H9 (cell line): ENCODE data around the gene RNU4-1. TPM values are rescaled to one million over a fixed set of nuclear protein-coding genes. Genes with fewer than 3 reads are reported as not detected.
A peak's percentile ranks its signal among the peaks of the same experiment; 100 is the strongest.

Experiments used
- DNase-seq: peaks from one replicate; pipeline ENCODE4 v3.0.0-alpha.2; 2017
- H2AFZ ChIP-seq: one replicate; pipeline ENCODE4 v1.6.1; 2013; ENCODE audit warnings: mild to moderate bottlenecking, low read length, control low read depth, moderate library complexity
- H2AK5ac ChIP-seq: 2 replicates; pipeline ENCODE4 v1.6.1; 2013; ENCODE audit warnings: low read length, control low read depth, mixed read lengths; ENCODE audit not compliant: insufficient read length
- H2BK120ac ChIP-seq: one replicate; pipeline ENCODE4 v1.6.1; 2013; ENCODE audit warnings: low read depth, mild to moderate bottlenecking, low read length, control low read depth, inconsistent platforms; ENCODE audit not compliant: poor library complexity, severe bottlenecking
- H2BK12ac ChIP-seq: 2 replicates; pipeline ENCODE4 v1.6.1; 2013; ENCODE audit warnings: low read length, control low read depth, mixed read lengths, low read depth; ENCODE audit not compliant: insufficient read length
- H2BK15ac ChIP-seq: 2 replicates; pipeline ENCODE4 v1.6.1; 2013; ENCODE audit warnings: low read depth, low read length, control low read depth
- H2BK20ac ChIP-seq: one replicate; pipeline ENCODE4 v1.6.1; 2013; ENCODE audit warnings: low read depth, mild to moderate bottlenecking, low read length, control low read depth, inconsistent platforms; ENCODE audit not compliant: poor library complexity, severe bottlenecking
- H2BK5ac ChIP-seq: 2 replicates; pipeline ENCODE4 v1.6.1; 2013; ENCODE audit warnings: low read length, control low read depth, mixed read lengths; ENCODE audit not compliant: insufficient read length
- H3K14ac ChIP-seq: 2 replicates; pipeline ENCODE4 v1.6.1; 2013; ENCODE audit warnings: low read length, control low read depth; ENCODE audit not compliant: insufficient read depth
- H3K18ac ChIP-seq: 2 replicates; pipeline ENCODE4 v1.6.1; 2013; ENCODE audit warnings: low read depth, mild to moderate bottlenecking, mixed read lengths, low read length, control low read depth; ENCODE audit not compliant: insufficient read length
- H3K23ac ChIP-seq: 2 replicates; pipeline ENCODE4 v1.6.1; 2013; ENCODE audit warnings: low read length, control low read depth, mixed read lengths, low read depth; ENCODE audit not compliant: insufficient read length
- H3K23me2 ChIP-seq: 2 replicates; pipeline ENCODE4 v1.6.1; 2013; ENCODE audit warnings: low read depth, mild to moderate bottlenecking, mixed read lengths, low read length, control low read depth; ENCODE audit not compliant: insufficient read length, poor library complexity, severe bottlenecking
- H3K27ac ChIP-seq: 2 replicates; pipeline ENCODE4 v1.5.1; 2013; ENCODE audit warnings: low read length, control low read depth, mixed read lengths, low read depth; ENCODE audit not compliant: insufficient read length
- H3K27me3 ChIP-seq: 2 replicates; pipeline ENCODE4 v1.6.1; 2013; ENCODE audit warnings: low read length, control low read depth, inconsistent platforms; ENCODE audit not compliant: insufficient read depth
- H3K4ac ChIP-seq: 2 replicates; pipeline ENCODE4 v1.6.1; 2013; ENCODE audit warnings: low read depth, mild to moderate bottlenecking, control low read depth, inconsistent platforms, low read length, moderate library complexity
- H3K4me1 ChIP-seq: 2 replicates; pipeline ENCODE4 v1.6.1; 2013; ENCODE audit warnings: low read length, control low read depth, inconsistent platforms; ENCODE audit not compliant: insufficient read depth
- H3K4me2 ChIP-seq: 2 replicates; pipeline ENCODE4 v1.6.1; 2013; ENCODE audit warnings: low read length, control low read depth, mixed read lengths; ENCODE audit not compliant: insufficient read length, insufficient read depth
- H3K56ac ChIP-seq: 2 replicates; pipeline ENCODE4 v1.6.1; 2013; ENCODE audit warnings: low read depth, mild to moderate bottlenecking, mixed read lengths, low read length, control low read depth; ENCODE audit not compliant: insufficient read length
- H3K79me1 ChIP-seq: 2 replicates; pipeline ENCODE4 v1.6.1; 2013; ENCODE audit warnings: low read depth, mild to moderate bottlenecking, moderate library complexity, low read length, control low read depth, inconsistent platforms; ENCODE audit not compliant: insufficient read depth, poor library complexity, severe bottlenecking
- H3K79me2 ChIP-seq: 2 replicates; pipeline ENCODE4 v1.6.1; 2013; ENCODE audit warnings: low read length, control low read depth, inconsistent platforms; ENCODE audit not compliant: insufficient read depth
- H3K9ac ChIP-seq: 2 replicates; pipeline ENCODE4 v1.6.1; 2013; ENCODE audit warnings: low read length, control low read depth, mixed read lengths; ENCODE audit not compliant: insufficient read length; ENCODE audit errors: extremely low read depth
- H3K9me3 ChIP-seq: one replicate; pipeline ENCODE4 v1.6.1; 2013; ENCODE audit warnings: low read depth, low read length, inconsistent platforms; ENCODE audit not compliant: control insufficient read depth
- H3T11ph ChIP-seq: one replicate; pipeline ENCODE4 v1.6.1; 2013; ENCODE audit warnings: mild to moderate bottlenecking, low read length, control low read depth, inconsistent platforms
- H4K20me1 ChIP-seq: one replicate; pipeline ENCODE4 v1.6.1; 2013; ENCODE audit not compliant: control insufficient read depth, insufficient read length, insufficient read depth
- H4K5ac ChIP-seq: 2 replicates; pipeline ENCODE4 v1.6.1; 2013; ENCODE audit warnings: low read depth, mild to moderate bottlenecking, mixed read lengths, low read length, control low read depth; ENCODE audit not compliant: insufficient read length
- H4K8ac ChIP-seq: replicated peaks from 2 replicates; pipeline ENCODE4 v1.6.1; 2013; ENCODE audit warnings: low read length, control low read depth, mixed read lengths, low read depth; ENCODE audit not compliant: insufficient read length
- H4K91ac ChIP-seq: 2 replicates; pipeline ENCODE4 v1.6.1; 2013; ENCODE audit warnings: low read depth, mild to moderate bottlenecking, moderate library complexity, mixed read lengths, low read length, control low read depth; ENCODE audit not compliant: insufficient read length
- H3K27ac Mint-ChIP-seq, 3 experiments: 2 replicates in 2 of 3; 3 replicates in 1 of 3; pipeline ENCODE4 v1.8.0; 2020 to 2021; ENCODE audit warnings: mixed read lengths in 3 of 3, mild to moderate bottlenecking in 1 of 3, moderate library complexity in 1 of 3
- H3K27me3 Mint-ChIP-seq: 2 replicates; pipeline ENCODE4 v1.8.0; 2021; ENCODE audit warnings: low read depth, mild to moderate bottlenecking, moderate library complexity, mixed read lengths
- H3K36me3 Mint-ChIP-seq, 3 experiments: 2 replicates in 2 of 3; 3 replicates in 1 of 3; pipeline ENCODE4 v1.8.0; 2020 to 2021; ENCODE audit warnings: low read depth in 3 of 3, mixed read lengths in 3 of 3; ENCODE audit not compliant: insufficient read depth in 1 of 3
- H3K4me1 Mint-ChIP-seq, 2 experiments: 2 replicates each; pipeline ENCODE4 v1.8.0; 2020; ENCODE audit warnings: mixed read lengths in 2 of 2
- H3K4me3 Mint-ChIP-seq, 2 experiments: 2 replicates in 1 of 2; 3 replicates in 1 of 2; pipeline ENCODE4 v1.8.0; 2020 to 2021; ENCODE audit warnings: mild to moderate bottlenecking in 2 of 2, mixed read lengths in 2 of 2, moderate library complexity in 1 of 2
- H3K9me3 Mint-ChIP-seq, 2 experiments: 2 replicates in 1 of 2; 3 replicates in 1 of 2; pipeline ENCODE4 v1.8.0; 2020; ENCODE audit warnings: mild to moderate bottlenecking in 2 of 2, mixed read lengths in 2 of 2, moderate library complexity in 1 of 2
- WGBS: extraction: QIAGEN DNeasy Blood & Tissue Kit; methylation state at CpG from one replicate; pipeline ENCODE4 v1.1.7; 2013; ENCODE audit warnings: missing lambda C conversion rate, low lambda C conversion rate, mixed read lengths; ENCODE audit not compliant: insufficient read length; ENCODE audit errors: extremely low coverage; 5-methylcytosine and 5-hydroxymethylcytosine counted together
- total RNA-seq: library from RNA; stranded (reverse); gene quantifications from 2 replicates; pipeline ENCODE4 v1.2.1, GENCODE V29; 2021
- TF ChIP-seq, protein P1 (sequence below): fragments of 200-600 bp; sonication (generic); conservative IDR thresholded peaks from 3 replicates; pipeline ENCODE4 v1.8.0; 2021; ENCODE audit warnings: antibody characterized with exemption, mild to moderate bottlenecking

Gene RNU4-1
- total RNA-seq, 1 experiment from 2014 or later = 3,262 TPM

DNA sequence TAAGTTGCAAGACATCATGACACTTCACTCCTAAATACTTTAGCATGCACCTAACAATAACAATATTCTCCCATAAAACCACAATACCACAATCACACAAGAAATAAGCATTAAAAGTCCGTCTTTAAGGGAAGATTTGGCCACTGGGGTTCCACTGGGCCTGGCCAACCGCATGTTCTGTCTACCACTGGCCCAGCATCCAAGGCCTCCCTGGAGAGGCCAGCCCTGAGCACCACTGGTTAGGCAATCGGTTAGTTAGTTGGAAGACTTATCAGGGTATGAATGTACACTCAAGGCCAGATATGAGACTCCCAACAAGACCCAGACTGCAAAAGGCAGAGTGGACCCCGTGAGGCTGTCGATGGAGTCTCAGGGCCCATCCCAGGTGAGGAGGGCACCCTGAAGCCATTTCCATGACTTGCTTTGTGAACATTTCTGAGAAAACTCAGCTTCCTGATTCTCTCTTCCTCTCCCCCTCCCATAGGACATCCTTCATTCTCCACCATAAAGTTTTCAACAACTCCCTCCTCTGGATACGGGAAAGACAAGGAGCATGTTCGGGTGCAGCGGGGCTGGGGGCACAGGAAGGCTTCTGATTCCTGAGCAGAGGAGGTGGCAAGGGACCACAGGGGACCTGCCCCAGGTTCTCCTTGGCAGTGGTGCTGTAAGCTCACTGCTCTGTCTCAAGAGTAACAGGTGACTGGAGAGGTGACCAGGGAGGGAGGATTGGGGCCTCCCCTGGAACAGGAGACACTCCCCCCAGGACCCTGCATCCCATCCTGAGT, 33.4 kb downstream of the RNU4-1 start:
- H3K4me1 Mint-ChIP-seq = peaks cover 61 to 66% of the 10 kb centered on the region in 2 experiments
- H3K9ac ChIP-seq = no peak overlapping the region
- H3K9me3 ChIP-seq = no peaks in the 10 kb centered on the region
- DNase-seq = peak; percentile 26
- no peak overlapping the region for H2AK5ac ChIP-seq
- H4K91ac ChIP-seq = no peak overlapping the region
- no peaks in the 10 kb centered on the region for H3K27me3 ChIP-seq
- no peak overlapping the region for H2AFZ ChIP-seq
- peaks cover 18% of the 10 kb centered on the region for H3K4me1 ChIP-seq
- H3K4ac ChIP-seq = no peak overlapping the region
- no peak overlapping the region for H3K27ac ChIP-seq
- H3K18ac ChIP-seq = no peak overlapping the region
- TF ChIP-seq, protein P1, sequence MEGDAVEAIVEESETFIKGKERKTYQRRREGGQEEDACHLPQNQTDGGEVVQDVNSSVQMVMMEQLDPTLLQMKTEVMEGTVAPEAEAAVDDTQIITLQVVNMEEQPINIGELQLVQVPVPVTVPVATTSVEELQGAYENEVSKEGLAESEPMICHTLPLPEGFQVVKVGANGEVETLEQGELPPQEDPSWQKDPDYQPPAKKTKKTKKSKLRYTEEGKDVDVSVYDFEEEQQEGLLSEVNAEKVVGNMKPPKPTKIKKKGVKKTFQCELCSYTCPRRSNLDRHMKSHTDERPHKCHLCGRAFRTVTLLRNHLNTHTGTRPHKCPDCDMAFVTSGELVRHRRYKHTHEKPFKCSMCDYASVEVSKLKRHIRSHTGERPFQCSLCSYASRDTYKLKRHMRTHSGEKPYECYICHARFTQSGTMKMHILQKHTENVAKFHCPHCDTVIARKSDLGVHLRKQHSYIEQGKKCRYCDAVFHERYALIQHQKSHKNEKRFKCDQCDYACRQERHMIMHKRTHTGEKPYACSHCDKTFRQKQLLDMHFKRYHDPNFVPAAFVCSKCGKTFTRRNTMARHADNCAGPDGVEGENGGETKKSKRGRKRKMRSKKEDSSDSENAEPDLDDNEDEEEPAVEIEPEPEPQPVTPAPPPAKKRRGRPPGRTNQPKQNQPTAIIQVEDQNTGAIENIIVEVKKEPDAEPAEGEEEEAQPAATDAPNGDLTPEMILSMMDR = no peak
- no peak overlapping the region for H2BK5ac ChIP-seq
- H3K27ac Mint-ChIP-seq = peak overlapping the region in 2 of 3 experiments; percentile 26 to 94; a peak in 3 of 7 replicates
- H3K23ac ChIP-seq = no peak overlapping the region
- no peak overlapping the region for H4K5ac ChIP-seq
- 100% methylated on average over 1 of the region's 8 CpGs for WGBS
- H3K36me3 Mint-ChIP-seq = peaks cover 2 to 17% (median 12%) of the 10 kb centered on the region in 3 experiments; a peak in 6 of 7 replicates
- no peak overlapping the region for H2BK12ac ChIP-seq
- no peak overlapping the region for H3K4me2 ChIP-seq
- no peak overlapping the region for H3K56ac ChIP-seq
- H4K20me1 ChIP-seq = no peaks in the 10 kb centered on the region
- no peaks in the 10 kb centered on the region for H3K27me3 Mint-ChIP-seq
- no peak overlapping the region for H4K8ac ChIP-seq
- H3K4me3 Mint-ChIP-seq = no peak overlapping the region
- no peak overlapping the region for H3K14ac ChIP-seq
- no peaks in the 10 kb centered on the region for H3K9me3 Mint-ChIP-seq
- no peak overlapping the region for H2BK120ac ChIP-seq
- peaks cover 3% of the 10 kb centered on the region for H3K23me2 ChIP-seq
- no peak overlapping the region for H2BK15ac ChIP-seq
- no peak overlapping the region for H3T11ph ChIP-seq
- peaks cover 3% of the 10 kb centered on the region for H3K79me1 ChIP-seq
- no peak overlapping the region for H2BK20ac ChIP-seq
- peaks cover 48% of the 10 kb centered on the region; the same call in 1 of the 2 replicates for H3K79me2 ChIP-seq
